Germinal center (tissue), 1 donor: ENCODE measurements around the gene IRF2.
A peak's percentile ranks its signal among the peaks of the same experiment; 100 is the strongest.

Experiments used
- DNase-seq: peaks from one replicate; pipeline ENCODE4 v3.0.0; 2012; ENCODE audit warnings: mixed read lengths, low spot score

IRF2 gene

DNA sequence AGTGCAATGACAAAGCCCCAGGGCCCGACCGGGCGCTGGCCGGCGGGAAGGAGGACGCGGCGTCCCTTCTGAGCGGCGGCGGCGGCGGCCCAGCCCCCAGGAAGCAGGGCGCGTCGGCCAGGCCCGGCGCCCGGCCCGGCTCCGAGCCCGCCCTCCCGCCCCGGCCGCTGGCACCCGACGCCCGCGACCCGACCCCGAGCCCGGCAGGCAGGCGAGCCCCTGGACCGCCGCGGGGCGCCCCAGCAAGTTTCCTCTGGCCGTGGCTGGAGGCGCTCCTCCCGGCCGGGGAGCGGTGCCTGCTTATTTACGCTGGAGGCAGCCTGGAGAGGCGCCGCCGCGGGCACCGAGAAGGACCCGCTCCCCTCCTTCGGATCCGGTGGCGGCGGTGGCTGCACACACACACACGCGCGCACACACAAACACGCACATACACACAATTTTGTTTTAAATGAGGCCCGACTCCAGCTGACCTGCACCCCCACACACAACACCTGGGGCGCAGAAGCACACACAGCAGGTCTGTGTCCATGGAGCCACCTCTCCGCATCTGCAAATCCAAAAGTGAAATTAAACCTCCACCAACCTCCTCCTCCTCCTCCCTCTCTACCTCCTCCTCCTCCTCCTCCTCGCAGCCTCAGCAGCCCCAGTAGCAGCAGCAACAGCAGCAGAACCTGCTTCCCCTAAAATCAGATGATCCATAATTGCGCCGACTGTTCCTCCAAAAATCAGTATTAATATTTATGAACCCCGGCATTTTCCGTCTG is 669 bp downstream of the IRF2 start:
- peak; percentile 66 for DNase-seq

DNA sequence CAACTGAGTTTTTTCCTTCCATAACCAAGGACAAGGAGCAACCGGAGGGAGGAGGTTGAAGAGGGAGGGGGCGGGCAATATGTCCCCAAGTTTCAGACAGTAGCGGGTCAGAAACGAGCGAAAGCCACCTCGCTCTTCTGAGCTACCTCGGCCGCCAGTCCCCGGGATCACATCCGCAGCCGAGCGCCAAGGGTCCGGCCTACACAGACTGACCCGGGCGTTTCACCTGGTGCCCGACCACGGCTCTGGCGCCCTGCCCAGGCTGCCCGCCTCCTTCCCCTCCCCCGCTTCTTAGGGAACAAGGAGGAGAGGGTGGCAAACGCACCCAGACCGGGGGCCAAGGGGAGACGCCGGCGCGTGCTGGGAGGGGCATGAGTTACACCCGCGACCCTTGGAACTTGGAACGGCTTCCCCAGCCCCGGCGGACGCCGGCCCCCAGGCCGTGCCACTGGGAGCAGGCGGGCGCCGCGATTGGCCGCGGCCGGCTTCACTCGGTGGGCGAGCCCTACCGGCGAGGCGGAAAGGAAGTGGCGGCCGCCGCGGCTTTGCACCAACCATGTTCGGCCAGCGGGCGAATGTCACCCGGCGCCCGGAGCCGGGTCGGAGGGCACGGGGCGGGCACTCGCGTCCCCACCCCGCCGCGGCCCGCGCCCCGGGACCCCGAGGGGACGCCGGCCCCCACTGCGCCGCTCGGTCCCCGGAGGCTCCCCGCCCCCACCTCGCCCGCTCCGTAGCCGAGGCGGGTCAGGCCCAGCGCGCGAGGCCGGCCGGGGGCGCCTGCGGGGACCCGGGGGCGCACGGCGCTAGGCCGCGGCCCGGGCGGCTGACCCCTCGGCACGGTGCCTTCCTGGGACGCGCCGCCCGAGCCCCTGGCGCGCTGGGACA is 1.5 kb downstream of the IRF2 start:
- peak; percentile 71 for DNase-seq

DNA sequence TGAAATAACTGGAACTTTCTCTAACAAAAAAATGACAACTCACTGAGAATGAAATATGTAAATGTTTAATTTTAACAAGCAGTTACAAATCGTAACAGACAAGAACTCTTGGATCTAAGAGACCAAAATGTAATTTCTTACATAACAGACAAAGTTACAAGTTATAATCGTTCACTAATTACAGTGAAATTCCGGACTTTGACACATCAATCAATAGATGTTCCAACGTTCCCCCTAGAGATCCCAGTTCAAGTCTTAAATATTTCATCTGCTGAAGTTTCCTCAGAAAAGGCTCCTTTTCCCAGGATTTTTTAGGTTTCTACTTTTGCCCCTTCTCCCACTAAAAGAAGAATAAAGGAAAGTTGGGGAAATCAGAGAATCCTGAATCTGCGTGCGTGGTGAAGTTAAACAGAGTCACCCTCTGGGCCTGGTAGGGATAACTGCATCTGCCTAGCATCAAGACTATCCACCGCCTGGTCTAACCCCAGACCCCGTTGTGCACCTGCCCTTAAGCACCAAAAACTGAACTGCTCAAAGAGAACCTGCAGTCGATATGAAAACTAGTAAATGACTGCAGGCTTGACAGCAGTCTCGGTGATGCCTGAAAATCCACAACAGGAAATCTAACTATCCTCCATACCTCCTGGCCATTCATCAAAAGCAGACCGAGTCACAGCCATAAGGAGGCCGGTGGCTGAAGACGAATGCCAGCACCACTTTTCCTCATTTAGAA is 2.3 kb downstream of the IRF2 start:
- peak; percentile 43 for DNase-seq

DNA sequence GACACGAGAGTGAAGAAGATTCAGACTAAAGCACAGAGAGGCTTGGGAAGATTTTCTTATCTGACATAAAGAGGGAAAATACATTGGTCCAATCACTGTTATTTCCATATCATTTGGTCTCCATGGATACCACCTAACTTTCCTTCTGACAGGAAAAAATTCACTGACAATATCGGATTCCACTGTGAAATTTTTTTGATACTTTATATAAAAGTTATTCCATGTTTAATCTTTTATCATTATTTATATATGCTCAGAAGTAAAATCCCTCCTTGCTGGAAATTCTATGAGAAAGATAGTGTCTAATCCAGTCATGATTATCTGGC is 3.6 kb downstream of the IRF2 start:
- no peak for DNase-seq

DNA sequence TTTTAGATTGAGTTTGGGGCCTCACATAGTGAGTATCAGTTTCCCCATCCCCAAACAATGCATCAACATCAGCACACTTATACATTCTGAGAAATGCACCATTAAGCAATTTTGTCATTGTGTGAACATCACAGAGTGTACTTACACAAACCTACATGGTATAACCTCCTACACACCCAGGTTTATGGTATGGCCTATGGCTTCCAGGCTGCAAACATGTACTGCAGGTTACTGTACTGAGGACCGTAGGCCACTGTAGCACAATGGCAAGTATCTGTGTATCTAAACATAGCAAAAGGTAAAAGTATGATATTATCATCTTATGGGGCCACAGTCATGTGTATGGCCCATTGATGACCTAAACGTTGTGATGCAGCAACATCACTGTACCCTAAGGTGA is 7.7 kb downstream of the IRF2 start:
- DNase-seq, result no peak

DNA sequence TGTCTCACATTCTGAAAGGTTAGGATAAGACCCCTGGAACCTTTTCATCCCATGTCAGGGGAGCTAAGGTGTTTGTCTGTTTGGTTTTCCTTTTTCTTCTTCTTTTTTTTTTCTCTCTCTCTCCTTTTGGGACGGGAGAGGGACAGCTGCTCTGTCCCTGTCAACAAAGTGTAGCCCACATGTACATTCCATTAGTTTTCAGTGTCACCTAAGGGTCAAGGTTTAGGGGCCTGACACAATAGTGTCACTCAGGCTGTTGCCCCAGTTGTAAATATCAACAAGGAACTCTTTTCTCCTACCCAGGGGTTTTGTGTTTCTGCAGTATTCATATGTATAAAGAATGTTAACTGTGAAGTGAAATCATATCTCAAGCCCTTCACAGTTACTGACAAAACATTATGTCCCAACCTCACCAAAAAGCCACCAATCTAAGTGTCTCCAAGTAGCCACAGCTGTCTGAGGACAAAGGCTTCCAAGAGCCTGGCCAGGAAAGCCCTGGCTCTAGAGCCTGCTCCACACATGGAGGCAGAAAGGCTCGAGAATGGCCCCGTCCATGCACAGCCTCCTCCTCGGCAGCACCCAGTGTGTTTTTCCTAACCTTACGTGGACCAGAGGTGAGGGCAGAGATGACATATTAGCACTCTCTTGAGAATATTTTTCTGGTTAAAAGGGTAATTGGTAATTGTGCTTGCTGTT is 9.4 kb downstream of the IRF2 start:
- DNase-seq, result no peak

DNA sequence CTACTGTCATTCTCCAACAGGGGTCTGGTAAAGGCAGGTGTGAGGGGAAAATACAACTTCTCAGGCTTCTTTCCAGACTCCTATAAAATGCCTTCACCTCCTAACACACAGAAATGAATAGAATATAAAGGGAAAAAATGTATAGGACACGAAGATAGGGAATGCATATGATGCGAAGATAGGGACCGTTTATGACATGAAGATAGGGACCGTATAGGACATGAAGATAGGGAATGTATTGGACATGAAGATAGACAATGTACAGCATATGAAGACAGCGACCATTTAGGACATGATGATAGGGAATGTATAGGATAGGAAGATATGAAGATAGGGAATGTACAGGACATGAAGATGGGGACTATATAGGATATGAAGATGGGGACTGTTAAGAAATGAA is 10.5 kb downstream of the IRF2 start:
- no peak for DNase-seq

DNA sequence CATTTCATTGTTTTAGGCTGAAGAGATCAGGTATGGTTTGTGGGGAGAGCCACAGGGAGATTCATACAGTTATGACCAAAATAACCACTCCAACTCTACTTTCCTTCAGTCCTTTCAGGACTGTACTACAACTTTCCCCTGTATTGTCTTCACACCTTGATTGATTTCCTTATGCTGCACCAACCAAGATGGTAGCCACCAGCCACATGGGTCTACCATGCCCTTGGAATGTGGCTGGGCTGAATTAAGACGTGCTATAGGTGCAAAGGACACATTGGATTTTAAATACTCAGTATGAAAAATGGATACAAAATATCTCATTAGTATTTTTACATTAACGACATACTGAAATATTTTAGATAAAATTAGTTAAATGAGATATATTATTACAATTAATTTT is 11.2 kb downstream of the IRF2 start:
- DNase-seq, result no peak

DNA sequence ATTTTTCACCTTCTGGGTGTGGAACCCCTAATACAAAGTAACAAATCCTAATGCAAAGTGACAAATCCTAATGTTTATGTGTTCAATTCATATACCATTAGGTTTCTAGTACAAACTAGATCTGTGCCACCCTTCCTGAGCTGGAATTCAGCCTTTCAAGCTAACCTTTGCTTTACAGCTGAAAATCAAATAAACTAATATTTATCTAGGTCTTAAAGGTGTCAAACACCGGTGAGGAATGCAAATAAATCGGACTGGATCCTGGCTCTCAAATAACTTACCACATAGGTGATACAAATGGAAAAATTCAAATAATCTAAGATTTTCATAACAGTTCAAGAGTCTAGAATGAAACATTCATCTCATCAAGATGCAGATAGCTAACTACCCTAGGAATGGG is 11.6 kb downstream of the IRF2 start:
- DNase-seq, result no peak

DNA sequence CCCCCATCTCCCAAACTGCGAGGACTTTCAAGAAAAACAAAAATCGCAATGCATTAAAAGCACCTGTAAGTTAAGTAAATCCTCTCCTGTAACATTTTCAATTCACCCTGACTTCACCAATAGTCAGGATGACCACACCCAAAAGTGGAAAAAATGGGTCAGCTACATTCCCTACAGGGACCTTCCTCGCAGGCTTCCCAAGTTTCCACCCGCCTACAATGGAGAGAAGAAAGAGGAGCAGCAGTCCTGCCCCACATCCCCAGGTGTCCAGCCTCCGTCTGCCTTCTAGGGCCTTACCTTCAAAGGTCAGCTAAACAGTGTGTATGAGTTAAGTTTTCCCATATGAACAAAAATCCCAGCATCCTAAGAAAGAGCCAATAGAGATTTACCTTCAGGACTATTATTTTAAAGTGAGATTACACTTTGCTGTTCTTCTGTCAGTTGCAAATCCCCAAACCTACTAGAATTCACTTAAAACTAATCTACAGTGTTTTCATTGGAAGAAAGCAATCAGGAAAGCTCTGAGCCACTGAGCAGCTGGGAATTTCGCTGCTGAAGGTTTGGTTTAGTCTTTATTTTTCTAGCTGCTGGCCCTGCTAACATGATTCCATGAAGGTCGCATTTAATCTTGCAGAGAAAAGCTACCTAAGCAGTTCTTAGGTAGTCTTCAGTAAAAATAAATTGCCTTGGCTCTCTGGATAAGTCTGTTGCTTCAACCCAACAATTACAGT is 12.5 kb downstream of the IRF2 start:
- no peak for DNase-seq

DNA sequence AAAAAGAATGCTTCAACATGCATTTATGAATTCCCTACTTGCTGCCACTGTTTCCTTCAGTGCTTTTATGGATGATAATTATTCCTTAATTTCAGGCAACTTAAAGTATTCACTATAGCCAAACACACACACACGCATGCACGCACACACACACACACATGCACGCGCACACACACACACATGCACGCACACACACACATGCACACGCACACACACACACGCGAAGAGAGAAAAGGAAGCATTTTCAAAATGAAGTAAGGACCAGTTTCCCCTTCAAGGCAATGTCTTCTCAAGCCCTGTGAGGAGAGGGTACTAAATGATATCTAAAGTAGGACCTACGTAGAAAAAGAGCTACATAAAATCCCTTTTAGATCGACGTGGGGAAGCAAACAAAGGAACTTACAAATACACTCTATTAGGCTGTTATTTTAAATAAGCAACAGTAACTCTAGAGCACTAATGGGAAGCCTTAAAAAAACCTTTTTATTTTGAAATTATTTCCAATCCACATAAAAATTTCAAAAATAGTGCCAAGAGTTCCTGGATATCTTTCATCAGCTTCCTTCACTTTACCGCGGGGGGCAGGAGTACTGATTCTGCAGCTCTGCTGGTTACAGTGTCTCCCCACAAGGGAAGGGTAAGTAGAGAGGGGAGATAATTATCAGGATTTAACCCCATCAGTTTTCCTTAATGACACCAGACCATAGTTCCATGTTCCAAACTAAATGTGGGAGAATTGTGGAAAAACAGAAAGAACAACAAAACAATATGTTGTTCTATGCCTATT is 13.7 kb downstream of the IRF2 start:
- no peak for DNase-seq

DNA sequence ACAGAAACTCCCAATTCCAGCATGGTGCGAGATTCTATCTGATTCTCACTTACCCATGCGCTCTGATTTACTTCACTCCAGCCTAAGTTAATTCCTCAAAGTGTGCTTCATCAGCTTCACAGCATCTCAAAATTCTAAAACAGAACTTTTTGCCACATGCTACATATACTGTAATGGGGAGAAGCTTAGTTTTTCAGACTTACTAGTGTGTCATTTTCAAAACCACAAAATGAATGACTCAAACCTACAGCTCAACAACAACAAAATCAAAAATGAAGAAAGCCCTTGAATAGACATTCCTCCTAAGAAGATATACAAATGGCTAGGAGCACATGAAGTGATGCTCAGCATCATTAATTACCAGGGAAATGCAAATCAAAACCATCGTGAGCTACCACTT is 14.9 kb downstream of the IRF2 start:
- no peak for DNase-seq

DNA sequence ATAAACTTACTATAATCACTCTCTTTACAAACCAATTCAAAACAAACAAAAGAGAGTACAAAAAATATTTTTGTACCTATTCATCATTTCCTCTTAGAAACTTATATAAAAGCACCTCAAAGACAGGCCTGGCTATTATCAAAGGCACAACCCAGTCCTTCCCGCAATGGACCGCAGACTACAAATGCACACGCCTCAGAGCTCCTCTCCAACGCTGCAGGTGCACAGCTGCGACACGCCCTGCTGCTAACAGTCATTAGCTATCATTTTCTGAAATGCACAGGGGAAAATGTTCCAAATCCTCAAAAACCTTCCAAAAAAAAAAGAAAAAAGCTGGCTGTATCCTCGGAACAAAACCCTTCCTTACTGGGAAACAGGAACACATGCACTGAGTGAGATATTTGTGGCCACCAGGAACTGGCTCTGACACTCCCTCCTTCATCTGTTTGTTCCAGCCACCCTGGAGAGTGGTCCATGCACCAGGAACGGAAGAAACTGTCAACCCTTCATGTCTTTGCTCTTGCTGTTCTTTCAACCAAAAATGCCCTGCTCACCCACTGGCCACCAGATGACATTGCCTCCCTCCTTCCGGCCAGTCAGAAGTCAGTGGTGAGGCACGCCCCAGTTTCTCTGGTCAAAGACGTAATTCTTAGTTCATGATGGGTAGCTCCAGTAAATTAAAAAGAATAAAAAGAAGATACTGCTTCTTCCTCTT is 16.7 kb downstream of the IRF2 start:
- DNase-seq, result peak; percentile 22

DNA sequence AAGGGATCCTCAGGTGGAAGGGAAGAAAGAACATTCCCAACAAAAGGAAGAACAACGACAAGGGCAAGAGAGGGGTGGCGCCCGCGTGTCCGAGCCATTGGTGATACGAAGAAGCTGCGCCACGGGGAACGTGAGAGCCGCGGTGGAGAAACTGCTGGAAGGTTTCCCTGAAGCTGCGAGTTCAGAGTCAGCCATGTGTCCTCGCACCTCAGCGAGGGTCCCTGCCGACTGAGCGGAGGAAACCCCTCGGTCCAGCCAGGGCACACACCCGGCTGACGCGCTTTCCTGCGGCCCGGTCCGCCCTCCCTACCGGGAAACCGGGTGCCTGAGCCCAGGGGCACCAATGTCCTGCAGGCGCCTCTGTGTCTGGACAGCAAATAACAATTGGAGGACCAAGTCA is 18.0 kb downstream of the IRF2 start:
- no peak for DNase-seq

DNA sequence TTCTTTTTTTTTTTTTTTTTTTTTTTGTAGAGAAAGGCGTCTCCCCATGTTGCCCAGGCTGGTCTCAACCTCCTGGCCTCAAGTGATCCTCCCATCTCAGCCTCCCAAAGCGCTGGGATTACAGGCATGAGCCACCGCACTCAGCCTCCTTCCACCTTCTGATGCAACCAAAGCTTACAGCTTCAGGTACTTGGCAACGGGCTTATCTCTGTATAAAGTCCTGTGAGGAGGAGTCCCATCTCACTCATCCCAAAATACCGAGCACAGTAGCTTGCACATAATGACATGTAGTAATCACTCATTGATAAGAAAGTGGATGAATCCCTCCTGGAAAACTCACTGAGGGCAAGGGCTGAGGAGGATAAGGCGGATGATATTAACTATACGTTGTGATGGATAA is 19.1 kb downstream of the IRF2 start:
- DNase-seq, result no peak

DNA sequence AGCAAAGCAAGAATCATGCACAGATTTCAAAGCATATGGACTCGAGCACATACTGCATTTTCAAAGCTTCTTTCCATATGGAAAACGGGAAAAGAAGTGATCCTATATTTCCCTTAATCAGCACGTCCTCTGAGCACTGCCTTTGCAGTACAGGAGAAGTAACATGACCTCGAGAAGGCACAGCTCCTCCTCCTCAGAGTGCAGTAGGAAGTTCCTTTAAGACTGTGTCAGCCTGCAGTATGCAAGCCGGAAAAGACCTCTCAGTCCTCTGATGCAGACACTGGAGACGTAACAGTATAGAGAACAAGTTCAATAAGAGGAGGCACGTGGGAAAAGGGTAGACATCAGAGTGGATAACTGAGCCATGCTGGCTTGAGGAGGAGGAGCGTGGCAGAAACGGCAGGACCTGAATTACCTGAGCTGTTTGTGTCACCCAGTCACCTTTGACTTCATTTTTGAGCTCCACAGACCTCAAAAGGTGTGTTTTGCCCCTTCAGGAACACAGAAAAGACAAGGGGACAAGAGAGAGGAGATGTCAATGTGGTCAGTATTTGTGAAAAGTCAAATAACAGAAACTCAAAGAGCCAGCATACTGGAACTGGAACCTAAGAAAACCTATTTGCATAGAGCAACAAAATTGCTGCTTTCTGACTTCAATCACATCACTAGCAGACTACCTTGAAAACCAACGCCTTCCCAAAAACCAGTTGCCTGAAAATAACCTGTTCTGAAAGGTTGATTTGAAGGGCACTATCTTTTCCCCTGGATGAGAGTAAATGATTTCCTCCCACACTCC is 20.8 kb downstream of the IRF2 start:
- DNase-seq, result peak; percentile 46

DNA sequence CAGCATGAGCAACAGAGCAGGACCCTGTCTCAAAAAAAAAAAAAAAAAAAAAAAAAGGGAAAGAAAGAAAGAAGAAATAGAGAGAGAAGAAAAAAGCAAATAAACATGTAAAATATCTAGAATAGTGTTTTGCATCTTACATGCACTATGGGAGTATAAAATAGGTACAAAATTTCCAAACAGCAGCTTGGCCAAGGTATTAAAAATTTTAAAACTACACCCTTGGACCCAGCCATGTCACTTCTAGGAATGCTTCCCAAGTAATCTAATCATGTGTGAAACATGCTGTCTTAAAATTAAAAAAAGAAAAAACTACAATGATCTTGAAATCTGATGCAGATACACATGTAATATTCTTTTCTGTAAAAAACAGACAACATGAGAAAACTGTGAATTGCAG is 21.6 kb downstream of the IRF2 start:
- no peak for DNase-seq

DNA sequence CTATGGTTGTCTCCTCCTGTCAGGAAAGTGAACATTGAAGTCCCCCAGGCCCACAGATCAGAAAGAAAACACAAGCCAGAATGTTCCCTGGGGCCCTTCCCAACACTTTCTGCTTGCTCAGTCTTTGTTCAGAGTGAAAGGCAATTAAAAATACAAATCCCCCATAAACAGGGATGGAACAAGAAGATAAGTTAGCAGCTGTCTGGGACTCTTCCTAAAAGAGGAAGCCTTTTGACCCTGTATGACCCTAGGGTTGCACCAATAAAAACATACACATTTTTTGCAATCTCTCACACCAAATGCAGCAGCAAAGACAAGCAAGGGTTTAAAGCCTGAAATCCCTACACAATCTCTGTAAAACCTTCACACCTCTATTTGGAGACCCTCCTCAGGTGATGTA is 22.6 kb downstream of the IRF2 start:
- DNase-seq, result no peak
